Karpas-422 (cell line): ENCODE data around the gene GNB1L. TPM values are rescaled to one million over a fixed set of nuclear protein-coding genes. Genes with fewer than 3 reads are reported as not detected.

ENCODE experiments used
- DNase-seq: peaks from one replicate; pipeline ENCODE4 v3.0.0-alpha.2; 2015
- H2AFZ ChIP-seq: fragments of 200-600 bp; sonication (generic); 2 replicates; pipeline ENCODE4 v1.6.1; 2014; ENCODE audit warnings: antibody characterized with exemption, low read length, mixed read lengths
- H3K27ac ChIP-seq: fragments of 200-600 bp; sonication (generic); 2 replicates; pipeline ENCODE4 v1.5.1; 2014; ENCODE audit warnings: mild to moderate bottlenecking, low read length, moderate library complexity
- H3K27me3 ChIP-seq: fragments of 200-600 bp; sonication (generic); 2 replicates; pipeline ENCODE4 v1.6.1; 2014; ENCODE audit warnings: low read length, mixed read lengths
- H3K36me3 ChIP-seq: fragments of 200-600 bp; sonication (generic); 2 replicates; pipeline ENCODE4 v1.6.1; 2014; ENCODE audit warnings: low read length, mixed read lengths; ENCODE audit not compliant: insufficient read depth
- H3K4me1 ChIP-seq: fragments of 200-600 bp; sonication (generic); 2 replicates; pipeline ENCODE4 v1.6.1; 2014; ENCODE audit warnings: mild to moderate bottlenecking, low read length, mixed read lengths
- H3K4me2 ChIP-seq: fragments of 200-600 bp; sonication (generic); 2 replicates; pipeline ENCODE4 v1.6.1; 2014; ENCODE audit warnings: low read length, low read depth, mild to moderate bottlenecking; ENCODE audit not compliant: poor library complexity, severe bottlenecking
- H3K4me3 ChIP-seq: fragments of 200-600 bp; sonication (generic); 2 replicates; pipeline ENCODE4 v1.5.1; 2014; ENCODE audit warnings: mild to moderate bottlenecking, antibody characterized with exemption, low read length, mixed read lengths
- H3K79me2 ChIP-seq: fragments of 200-600 bp; sonication (generic); 2 replicates; pipeline ENCODE4 v1.6.1; 2014; ENCODE audit warnings: mild to moderate bottlenecking, low read length, mixed read lengths
- H3K9ac ChIP-seq: fragments of 200-600 bp; sonication (generic); 2 replicates; pipeline ENCODE4 v1.6.0; 2014; ENCODE audit warnings: low read length
- H3K9me2 ChIP-seq: fragments of 200-600 bp; sonication (generic), shearing (Covaris generic); replicated peaks from 2 replicates; pipeline ENCODE4 v1.6.0; 2014; ENCODE audit warnings: mild to moderate bottlenecking, low read length, moderate library complexity; ENCODE audit not compliant: insufficient read depth
- H3K9me3 ChIP-seq: fragments of 300-700, 200-600 bp; sonication (generic); 2 replicates; pipeline ENCODE4 v1.6.1; 2014; ENCODE audit warnings: low read length, mixed read lengths
- H4K20me1 ChIP-seq: fragments of 200-600 bp; sonication (generic); 2 replicates; pipeline ENCODE4 v1.6.1; 2014; ENCODE audit warnings: mild to moderate bottlenecking, antibody characterized with exemption, low read length, low read depth; ENCODE audit not compliant: insufficient read depth
- total RNA-seq: library from RNA; depleted of rRNA; stranded (reverse); fragments of >200 nt; shearing (Covaris generic); gene quantifications from 2 replicates; pipeline ENCODE4 v1.2.3, GENCODE V29; 2014; ENCODE audit warnings: low replicate concordance

Gene GNB1L
- total RNA-seq, 1 experiment from 2014 or later = 4.4 TPM

DNA sequence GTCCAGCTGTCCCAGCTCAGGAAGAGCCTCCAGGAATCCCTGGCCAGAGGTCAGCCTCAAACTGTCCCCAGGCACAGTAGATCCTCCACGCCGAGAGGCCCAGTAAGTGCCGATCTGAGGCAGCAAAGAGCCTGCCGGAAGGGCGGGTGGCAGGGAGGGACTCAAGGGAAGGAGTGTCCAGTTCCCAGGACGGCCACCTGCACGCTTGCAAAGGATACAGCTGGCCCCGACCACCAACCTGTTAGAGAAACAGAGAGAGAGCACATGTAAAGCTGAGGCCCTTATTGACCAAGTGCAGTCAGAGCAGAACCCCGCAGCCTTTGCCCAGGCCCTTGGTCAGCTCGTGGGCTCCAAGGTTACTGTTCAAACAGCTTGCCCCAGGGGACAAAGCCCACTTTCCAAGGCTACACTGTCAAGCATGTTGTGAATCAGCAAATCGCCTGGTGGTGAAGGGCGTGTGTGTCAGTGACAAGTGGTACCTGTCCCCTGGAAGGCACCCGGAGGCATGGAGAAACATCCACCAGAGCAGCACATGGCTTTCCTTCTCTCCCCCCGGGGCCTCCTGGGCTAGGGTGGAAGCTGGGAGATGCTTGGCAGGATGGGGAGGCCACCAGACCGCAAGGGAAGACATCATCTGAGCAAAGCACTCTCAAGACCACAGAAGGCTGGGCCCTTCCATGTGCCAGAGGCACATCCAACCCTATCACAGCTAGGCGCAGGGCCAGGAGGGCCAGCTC lies 44.3 kb upstream of the GNB1L start:
- Histone ChIP-seq H3K9me2 (no peaks in the 10 kb centered on the region), H3K9me3 (no peaks in the 10 kb centered on the region), H3K4me3 (no peak overlapping the region), H3K4me1 (peaks cover 18% of the 10 kb centered on the region), H3K79me2 (no peaks in the 10 kb centered on the region), H3K27ac (no peak overlapping the region), H3K27me3 (no peaks in the 10 kb centered on the region), H3K4me2 (no peak overlapping the region), H2AFZ (no peak overlapping the region), H3K36me3 (no peaks in the 10 kb centered on the region), H4K20me1 (no peaks in the 10 kb centered on the region), H3K9ac (no peak overlapping the region)
- DNase-seq = no peak

DNA sequence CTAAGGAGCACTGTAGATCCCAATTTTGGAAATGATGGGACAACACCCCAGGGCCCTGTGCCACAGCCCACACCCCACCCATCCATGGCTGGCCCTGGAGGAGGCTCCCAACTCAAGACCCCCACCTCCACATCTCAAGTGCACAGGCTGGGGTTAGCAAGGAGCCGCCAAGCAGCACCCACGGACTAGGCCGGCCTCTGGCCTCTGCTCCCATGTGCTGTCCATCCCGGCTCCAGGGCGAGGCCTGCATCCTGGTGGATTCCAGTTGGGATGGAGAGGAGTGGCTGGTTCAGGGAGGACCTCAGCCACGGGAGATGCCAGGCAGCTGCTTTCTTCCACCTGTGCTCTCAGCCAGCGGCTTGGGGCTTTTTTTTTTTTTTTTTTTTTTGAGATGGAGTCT lies 43.5 kb upstream of the GNB1L start:
- no peak overlapping the region for H3K9ac ChIP-seq

DNA sequence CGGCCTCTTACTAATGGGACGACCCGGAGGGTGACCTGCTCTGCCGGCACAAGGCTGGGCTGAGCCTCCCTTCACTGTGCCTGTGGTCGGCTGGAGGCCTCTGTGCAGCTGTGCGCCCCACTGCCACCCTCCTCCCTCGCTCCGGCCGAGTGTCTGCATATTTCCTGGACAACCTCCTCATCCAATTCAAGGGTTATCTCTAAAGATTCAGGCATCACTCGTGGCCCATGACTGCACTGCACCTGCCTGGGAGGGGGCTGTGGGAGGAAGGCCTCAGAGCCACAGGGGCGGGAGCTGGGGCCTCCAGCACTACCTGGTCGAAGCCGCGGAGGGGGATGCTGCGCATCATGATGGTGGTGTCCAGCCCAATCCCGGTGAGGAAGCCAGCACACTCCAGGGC lies 43.1 kb upstream of the GNB1L start:
- Histone ChIP-seq H3K9ac (no peak overlapping the region), H3K36me3 (no peaks in the 10 kb centered on the region), H2AFZ (no peak overlapping the region), H3K79me2 (no peaks in the 10 kb centered on the region), H3K27ac (no peak overlapping the region), H3K4me1 (peaks cover 16% of the 10 kb centered on the region), H3K9me3 (no peaks in the 10 kb centered on the region), H3K4me2 (no peak overlapping the region), H4K20me1 (no peaks in the 10 kb centered on the region), H3K27me3 (no peaks in the 10 kb centered on the region), H3K4me3 (no peak overlapping the region), H3K9me2 (no peaks in the 10 kb centered on the region)
- DNase-seq = no peak

More for the DNA sequence above, 43.5 kb upstream of the GNB1L start:
- H3K27ac ChIP-seq = no peak overlapping the region
- H3K79me2 ChIP-seq = no peaks in the 10 kb centered on the region
- no peaks in the 10 kb centered on the region for H3K27me3 ChIP-seq
- no peak overlapping the region for H3K4me3 ChIP-seq
- no peak overlapping the region for H3K4me2 ChIP-seq
- no peaks in the 10 kb centered on the region for H3K36me3 ChIP-seq
- H3K4me1 ChIP-seq = peaks cover 18% of the 10 kb centered on the region
- H2AFZ ChIP-seq = no peak overlapping the region
- no peak for DNase-seq
- no peaks in the 10 kb centered on the region for H3K9me2 ChIP-seq
- no peaks in the 10 kb centered on the region for H4K20me1 ChIP-seq
- no peaks in the 10 kb centered on the region for H3K9me3 ChIP-seq

DNA sequence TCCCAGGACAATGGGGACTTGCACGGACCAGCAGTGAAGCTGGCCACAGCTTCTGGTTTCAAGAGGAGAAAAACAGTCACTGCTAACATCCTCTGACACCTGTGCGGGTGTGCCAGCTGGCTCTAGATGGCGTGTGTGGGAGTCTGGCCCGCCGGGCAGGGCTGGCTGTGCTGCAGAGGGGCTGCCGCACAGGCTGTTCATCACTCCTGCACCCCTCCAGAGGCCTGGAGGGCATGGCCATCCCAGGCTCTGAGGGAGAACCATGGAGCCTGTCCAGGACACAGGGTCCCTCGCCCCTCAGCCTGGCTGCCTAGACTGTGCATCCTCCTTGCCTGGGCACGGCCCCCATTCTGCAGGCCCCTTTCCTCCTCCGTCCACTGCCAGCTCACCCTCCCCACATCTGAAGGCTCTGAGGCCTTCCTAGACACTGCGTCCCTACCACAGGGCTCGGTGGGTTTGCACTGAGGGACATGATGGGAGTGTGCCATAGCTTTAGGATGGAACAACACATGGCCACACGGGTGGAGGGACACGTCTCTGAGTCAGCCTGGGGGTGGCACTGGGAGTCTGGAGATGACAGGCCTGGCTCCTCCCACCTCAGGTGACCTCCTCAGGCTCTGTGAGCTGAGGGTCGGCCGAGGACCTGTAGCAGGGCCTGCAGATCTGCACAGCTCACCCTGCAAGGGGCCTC lies 42.1 kb upstream of the GNB1L start:
- Histone ChIP-seq H3K27ac (no peak overlapping the region), H3K79me2 (no peaks in the 10 kb centered on the region), H3K27me3 (no peaks in the 10 kb centered on the region), H2AFZ (no peak overlapping the region), H3K36me3 (no peaks in the 10 kb centered on the region), H3K9me3 (no peaks in the 10 kb centered on the region), H3K4me3 (no peak overlapping the region), H4K20me1 (no peaks in the 10 kb centered on the region), H3K9ac (no peak overlapping the region), H3K4me2 (no peak overlapping the region), H3K9me2 (no peaks in the 10 kb centered on the region), H3K4me1 (peaks cover 17% of the 10 kb centered on the region)
- DNase-seq = no peak

DNA sequence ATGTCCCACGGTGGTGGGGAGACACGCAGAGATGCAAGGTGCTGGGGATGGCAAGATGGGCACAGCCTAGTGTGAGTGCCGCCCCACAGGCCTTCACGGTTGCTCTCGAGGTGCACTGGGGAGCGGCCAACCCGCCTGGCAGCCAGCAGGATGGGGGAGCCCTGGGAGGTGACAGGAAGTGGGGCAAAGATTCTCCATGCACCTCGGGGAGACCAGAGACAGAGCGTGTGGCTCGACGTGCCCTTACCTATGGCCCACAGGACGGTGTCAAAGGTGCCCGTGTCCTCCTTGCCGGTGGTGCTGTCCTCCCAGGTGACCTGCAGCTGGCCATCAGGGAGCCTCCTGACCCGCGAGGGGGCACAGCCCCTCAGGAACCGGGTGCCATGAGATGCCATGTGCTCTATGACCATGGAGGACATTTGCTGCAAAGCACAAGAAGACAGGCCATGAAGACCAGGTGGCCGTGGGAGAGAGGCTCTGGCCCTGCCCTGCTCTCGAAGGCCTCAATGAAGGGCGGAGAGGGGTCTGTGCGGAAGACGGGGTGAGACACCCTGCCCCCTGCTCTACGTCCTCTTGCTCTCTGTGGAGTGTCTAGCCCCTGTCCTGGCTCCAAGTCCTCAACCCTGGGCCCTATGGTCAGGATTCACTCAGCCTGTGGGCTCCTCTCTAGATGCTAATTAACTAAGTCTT lies 40.6 kb upstream of the GNB1L start:
- Histone ChIP-seq H3K36me3 (no peaks in the 10 kb centered on the region), H3K9me3 (no peaks in the 10 kb centered on the region), H3K27me3 (no peaks in the 10 kb centered on the region), H2AFZ (no peak overlapping the region), H4K20me1 (no peaks in the 10 kb centered on the region), H3K79me2 (no peaks in the 10 kb centered on the region), H3K9ac (no peak overlapping the region), H3K9me2 (no peaks in the 10 kb centered on the region), H3K4me2 (no peak overlapping the region), H3K4me3 (no peak overlapping the region), H3K27ac (no peak overlapping the region), H3K4me1 (peaks cover 30% of the 10 kb centered on the region)
- DNase-seq = no peak

DNA sequence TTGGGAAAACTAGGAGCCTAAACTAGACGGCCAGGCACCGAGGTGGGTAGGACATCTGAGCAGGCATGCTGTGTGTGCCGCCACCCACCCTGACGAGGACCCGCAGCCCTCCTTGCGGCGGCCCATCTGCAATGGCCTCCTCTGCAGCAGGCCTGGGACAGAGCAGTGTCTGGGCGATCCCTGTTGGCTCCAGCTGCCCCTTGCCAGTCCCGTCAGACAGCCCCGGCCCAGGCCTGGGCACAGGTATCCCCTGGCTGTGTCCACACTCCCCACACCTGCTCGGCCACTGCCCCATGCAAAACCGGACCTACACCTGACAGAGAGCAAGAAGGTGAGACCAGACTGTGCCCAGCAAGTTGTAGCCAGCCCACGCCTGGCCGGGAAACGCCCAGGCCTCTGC lies 38.7 kb upstream of the GNB1L start:
- Histone ChIP-seq H3K79me2 (no peaks in the 10 kb centered on the region), H3K36me3 (no peaks in the 10 kb centered on the region), H3K4me3 (no peak overlapping the region), H3K9me2 (no peaks in the 10 kb centered on the region), H3K27ac (no peak overlapping the region), H3K9ac (no peak overlapping the region), H4K20me1 (no peaks in the 10 kb centered on the region), H3K27me3 (no peaks in the 10 kb centered on the region), H3K4me1 (peaks cover 30% of the 10 kb centered on the region), H2AFZ (no peak overlapping the region), H3K4me2 (no peak overlapping the region), H3K9me3 (no peaks in the 10 kb centered on the region)
- DNase-seq = no peak

DNA sequence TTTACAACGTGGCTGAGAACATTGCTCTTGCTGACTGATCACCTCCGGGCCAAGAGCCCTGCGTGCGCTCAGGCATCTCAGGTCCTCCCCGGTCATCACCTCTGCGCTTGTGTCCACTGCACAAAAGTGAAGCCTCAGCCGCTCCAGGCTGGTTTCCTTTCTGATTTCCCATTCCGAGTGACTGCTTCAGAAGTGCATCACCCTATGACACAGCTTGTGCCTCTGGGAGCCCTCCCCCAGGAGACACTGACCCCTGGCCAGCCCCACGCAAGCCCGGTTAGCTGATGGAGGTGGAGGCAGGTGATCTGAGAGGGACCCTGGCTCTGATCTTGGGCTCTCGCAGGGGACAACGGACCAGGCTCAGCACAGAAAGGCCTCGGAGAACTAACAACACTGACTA lies 38.3 kb upstream of the GNB1L start:
- Histone ChIP-seq H4K20me1 (no peaks in the 10 kb centered on the region), H3K9me3 (no peaks in the 10 kb centered on the region), H3K4me2 (no peak overlapping the region), H3K36me3 (no peaks in the 10 kb centered on the region), H2AFZ (no peak overlapping the region), H3K27ac (no peak overlapping the region), H3K4me1 (peaks cover 30% of the 10 kb centered on the region), H3K4me3 (no peak overlapping the region), H3K9ac (no peak overlapping the region), H3K9me2 (no peaks in the 10 kb centered on the region), H3K27me3 (no peaks in the 10 kb centered on the region), H3K79me2 (no peaks in the 10 kb centered on the region)
- no peak for DNase-seq

DNA sequence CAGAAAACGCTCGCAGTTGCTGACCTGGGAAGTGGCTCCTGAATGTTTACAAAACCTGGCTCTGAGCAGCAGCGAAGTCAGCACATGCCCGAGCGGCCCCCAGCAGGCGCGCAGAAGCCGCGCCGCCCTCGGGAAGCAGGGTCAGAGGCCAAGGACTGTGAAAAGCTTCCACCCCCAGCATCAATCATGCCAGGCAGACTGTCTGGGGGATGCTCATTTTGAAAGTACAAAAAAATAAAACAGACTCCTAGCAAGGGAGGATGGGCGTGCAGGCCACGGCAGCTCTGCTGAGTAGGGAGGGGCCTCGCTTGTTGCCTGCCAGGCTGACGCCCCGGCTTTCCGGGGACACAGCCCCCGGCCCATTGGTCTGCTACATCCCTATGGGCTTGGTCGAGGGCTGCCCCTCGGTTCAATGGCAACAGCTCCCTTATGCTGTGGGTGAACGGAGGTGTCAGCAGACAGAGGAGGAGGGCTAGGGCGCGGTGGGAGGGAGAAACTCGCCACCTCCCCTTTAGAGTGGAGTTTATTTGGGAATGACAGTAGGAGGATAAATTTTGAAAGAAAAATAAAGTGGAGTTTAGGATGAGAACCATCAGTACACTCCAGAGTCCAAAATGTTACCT lies 37.7 kb upstream of the GNB1L start:
- Histone ChIP-seq H3K4me3 (peak overlapping the region; percentile 13; the same call in 1 of the 2 replicates), H3K9me3 (no peaks in the 10 kb centered on the region), H3K27ac (peak overlapping the region; percentile 84), H3K4me1 (peaks cover 31% of the 10 kb centered on the region), H4K20me1 (no peaks in the 10 kb centered on the region), H3K4me2 (peak overlapping the region; percentile 59), H3K9ac (peak overlapping the region; percentile 61), H3K79me2 (no peaks in the 10 kb centered on the region), H3K9me2 (no peaks in the 10 kb centered on the region), H2AFZ (peak overlapping the region; percentile 4; the same call in 1 of the 2 replicates), H3K36me3 (no peaks in the 10 kb centered on the region), H3K27me3 (no peaks in the 10 kb centered on the region)
- no peak for DNase-seq
